NB4 (cell line): Measurements from ENCODE around the gene TNFAIP1.

ENCODE experiments used
- POLR2A ChIP-seq: IDR thresholded peaks from 2 replicates; pipeline ENCODE4 v1.6.1; 2011; ENCODE audit warnings: mild to moderate bottlenecking; ENCODE audit not compliant: insufficient read length; ENCODE audit errors: extremely low read depth
- TF ChIP-seq, protein P1 (sequence below): IDR thresholded peaks from one replicate; pipeline ENCODE4 v1.5.1; 2012; ENCODE audit warnings: low read depth, low read length

DNA sequence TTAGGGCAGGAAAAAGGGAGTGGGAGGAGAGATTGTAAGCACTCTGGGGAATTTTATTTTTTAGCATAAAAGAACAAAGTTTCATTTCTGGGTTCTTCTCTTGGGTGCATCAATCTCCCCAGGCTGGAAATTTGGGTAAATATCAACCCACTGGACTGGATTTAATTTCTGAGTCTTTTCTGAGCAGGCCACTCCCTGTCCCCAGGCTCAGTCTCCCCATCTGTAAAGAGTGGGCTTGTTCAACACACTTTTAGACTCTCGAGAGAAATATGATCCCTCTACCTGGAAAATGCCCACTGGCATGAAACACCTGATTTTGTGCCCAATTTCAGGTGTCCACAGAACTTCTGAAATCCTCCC, 35.2 kb downstream of the TNFAIP1 start:
- TF ChIP-seq, protein P1, sequence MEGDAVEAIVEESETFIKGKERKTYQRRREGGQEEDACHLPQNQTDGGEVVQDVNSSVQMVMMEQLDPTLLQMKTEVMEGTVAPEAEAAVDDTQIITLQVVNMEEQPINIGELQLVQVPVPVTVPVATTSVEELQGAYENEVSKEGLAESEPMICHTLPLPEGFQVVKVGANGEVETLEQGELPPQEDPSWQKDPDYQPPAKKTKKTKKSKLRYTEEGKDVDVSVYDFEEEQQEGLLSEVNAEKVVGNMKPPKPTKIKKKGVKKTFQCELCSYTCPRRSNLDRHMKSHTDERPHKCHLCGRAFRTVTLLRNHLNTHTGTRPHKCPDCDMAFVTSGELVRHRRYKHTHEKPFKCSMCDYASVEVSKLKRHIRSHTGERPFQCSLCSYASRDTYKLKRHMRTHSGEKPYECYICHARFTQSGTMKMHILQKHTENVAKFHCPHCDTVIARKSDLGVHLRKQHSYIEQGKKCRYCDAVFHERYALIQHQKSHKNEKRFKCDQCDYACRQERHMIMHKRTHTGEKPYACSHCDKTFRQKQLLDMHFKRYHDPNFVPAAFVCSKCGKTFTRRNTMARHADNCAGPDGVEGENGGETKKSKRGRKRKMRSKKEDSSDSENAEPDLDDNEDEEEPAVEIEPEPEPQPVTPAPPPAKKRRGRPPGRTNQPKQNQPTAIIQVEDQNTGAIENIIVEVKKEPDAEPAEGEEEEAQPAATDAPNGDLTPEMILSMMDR = no peak
- TF ChIP-seq POLR2A = no peak
